Psoas muscle (tissue), 8 donors: ENCODE measurements around the gene ARID4A. TPM values are rescaled to one million over a fixed set of nuclear protein-coding genes. Genes with fewer than 3 reads are reported as not detected.

Source experiments
- ATAC-seq, 4 donors: fragments of 200-7000 bp; cut with Tn5 transposase; one replicate each; pipeline ENCODE4 v1.9.1; 2020; ENCODE audit warnings: moderate library complexity in 3 of 4, mild to moderate bottlenecking in 2 of 4
- DNase-seq, 2 donors: peaks; one replicate each; pipeline ENCODE4 v3.0.0-alpha.2; 2020
- H3K27ac ChIP-seq: fragments of 200-600 bp; one replicate; pipeline ENCODE4 v1.8.0; 2022
- H3K27me3 ChIP-seq, 3 donors: fragments of 200-600 bp in 1 of 3; one replicate each; pipeline versions ENCODE4 v1.6.1 to v1.8.0; 2013 to 2022; ENCODE audit warnings: low read length in 2 of 3, mild to moderate bottlenecking in 2 of 3, moderate library complexity in 1 of 3; ENCODE audit not compliant: insufficient read depth in 3 of 3
- H3K36me3 ChIP-seq, 2 donors: fragments of 200-600 bp in 1 of 2; one replicate each; pipeline versions ENCODE4 v1.6.1 to v1.8.0; 2013 to 2022; ENCODE audit warnings: low read depth in 1 of 2, mild to moderate bottlenecking in 1 of 2, moderate library complexity in 1 of 2; ENCODE audit not compliant: insufficient read depth in 1 of 2
- H3K4me1 ChIP-seq: fragments of 200-600 bp; one replicate; pipeline ENCODE4 v1.8.0; 2022
- H3K4me3 ChIP-seq: fragments of 200-600 bp; one replicate; pipeline ENCODE4 v1.8.0; 2022; ENCODE audit warnings: mild to moderate bottlenecking
- H3K9me3 ChIP-seq: fragments of 200-600 bp; one replicate; pipeline ENCODE4 v1.8.0; 2022
- CTCF ChIP-seq: fragments of 200-600 bp; IDR thresholded peaks from one replicate; pipeline ENCODE4 v1.8.0; 2022; ENCODE audit warnings: antibody characterized with exemption
- WGBS, 3 donors: extraction: QIAGEN DNeasy Blood & Tissue Kit; methylation state at CpG; one replicate each; pipeline versions ENCODE4 v1.1.6 to v1.1.7; 2013; 5-methylcytosine and 5-hydroxymethylcytosine counted together
- intact Hi-C, 2 donors: fragments of 100-400 bp; cut with DNase I; formaldehyde crosslinking; loops; one replicate each; pipeline versions ENCODE4 v1.11.0 to v1.14.2; 2022
- polyA plus RNA-seq, 3 donors: library from polyadenylated mRNA; stranded (reverse); fragments of 200-250 nt; gene quantifications; one replicate each; pipeline ENCODE4 v1.2.3, GENCODE V29; 2013
- total RNA-seq, 4 donors: library from RNA; stranded (reverse); fragmentation: NEBNext Ultra II Directional in 2 of 4; extraction: Animal tissue kit (Norgen Biotek cat#: 25700) in 2 of 4; gene quantifications; one replicate each; pipeline versions ENCODE4 v1.2.1 to v1.2.4, GENCODE V29; 2021 to 2023
- donor health status: healthy with polysubstance abuse.
- donor health status: DM: no; HTN: no; CAD: no; lungs with moderate emphysema.
- donor health status: Bipolar disorder and iron deficiency.
- donor health status: healthy.
- donor health status: DM: yes; HTN: yes; CAD: no.
- donor health status: DM: no; HTN: no; CAD: no.
- donor health status: DM: no; HTN: no; CAD: no.
- donor health status: DM: yes; HTN: yes; CAD: no.

Gene ARID4A
- total and polyA plus RNA-seq, 7 donors: 1.7 to 11.0 (median 7.5) TPM

GRCh38 chr14:58275527-58276190, 22.7 kb upstream of the ARID4A start:
- no peak overlapping the region for H3K4me3 ChIP-seq
- WGBS, 3 donors: 78 to 87% (median 86%) methylated on average over 2 of the region's 2 CpGs
- H3K27me3 ChIP-seq: no peaks in the 10 kb centered on the region
- ATAC-seq (no peak), DNase-seq (no peak)
- peaks cover 0 to 78% of the 10 kb centered on the region in 2 donors for H3K36me3 ChIP-seq
- no peaks in the 10 kb centered on the region for H3K9me3 ChIP-seq
- no peak for TF ChIP-seq CTCF
- peaks cover 11% of the 10 kb centered on the region for H3K4me1 ChIP-seq
- intact Hi-C loops: no loop called here
- H3K27ac ChIP-seq: no peak overlapping the region

GRCh38 chr14:58276208-58276607, 22.1 kb upstream of the ARID4A start:
- Histone ChIP-seq H3K27me3 (no peaks in the 10 kb centered on the region), H3K36me3 (peaks cover 0 to 73% of the 10 kb centered on the region in 2 donors), H3K4me3 (no peak overlapping the region), H3K4me1 (peaks cover 16% of the 10 kb centered on the region), H3K9me3 (no peaks in the 10 kb centered on the region), H3K27ac (no peak overlapping the region)
- 83 to 94% (median 86%) methylated on average over 1 of the region's 1 CpG for WGBS, 3 donors
- intact Hi-C loops: no loop called here
- no peak for ATAC-seq
- TF ChIP-seq CTCF: no peak
- no peak for DNase-seq

- peaks cover 36% of the 10 kb centered on the region for H3K4me1 ChIP-seq
- WGBS, 3 donors: 94 to 97% (median 95%) methylated on average over 8 of the region's 8 CpGs
- DNase-seq (no peak), ATAC-seq (no peak)
- H3K36me3 ChIP-seq: peaks cover 0 to 62% of the 10 kb centered on the region in 2 donors
- H3K27me3 ChIP-seq: no peaks in the 10 kb centered on the region
- TF ChIP-seq CTCF: no peak
- H3K27ac ChIP-seq: no peak overlapping the region
- H3K4me3 ChIP-seq: no peak overlapping the region
- intact Hi-C loops: no loop called here
- H3K9me3 ChIP-seq: no peaks in the 10 kb centered on the region
Observed at GRCh38 chr14:58278177-58278576, 20.2 kb upstream of the ARID4A start.

GRCh38 chr14:58280954-58281787, 17.2 kb upstream of the ARID4A start:
- intact Hi-C loops: loop anchor here in 1 of 2 donors (5.0 kb wide), 1 partner anchor 34 kb away; no protein-coding TSS in a partner anchor
- WGBS, 3 donors: 16 to 37% (median 25%) methylated on average over 4 of the region's 4 CpGs
- TF ChIP-seq CTCF: no peak
- no peak for DNase-seq
- Histone ChIP-seq H3K27ac (peak overlapping the region; percentile 71), H3K4me1 (peaks cover 43% of the 10 kb centered on the region), H3K36me3 (peaks cover 2 to 70% of the 10 kb centered on the region in 2 donors), H3K9me3 (no peaks in the 10 kb centered on the region), H3K4me3 (no peak overlapping the region), H3K27me3 (no peaks in the 10 kb centered on the region)
- ATAC-seq: peak; percentile 30 to 37 (median 32)
